WTC11 (cell line): Measurements from ENCODE around the gene ZNRF1. TPM values are rescaled to one million over a fixed set of nuclear protein-coding genes. Genes with fewer than 3 reads are reported as not detected.

Experiments
- ATAC-seq: fragments of 200-7000 bp; cut with Tn5 transposase; 2 replicates; pipeline ENCODE4 v1.10.0; 2021; ENCODE audit warnings: mild to moderate bottlenecking, moderate library complexity
- CTCF ChIA-PET: fragments of 300-600 bp; sonication (Branson Sonifier 250); formaldehyde crosslinking; loops from one replicate; lab custom pipeline; 2021; ENCODE audit warnings: antibody characterized with exemption; lab: Charles Lee
- POLR2A ChIA-PET: fragments of 350-600 bp; sonication (Branson Sonifier 250); formaldehyde crosslinking; loops from one replicate; lab custom pipeline; 2021; ENCODE audit warnings: antibody characterized with exemption; lab: Charles Lee
- DNase-seq: peaks from one replicate; pipeline ENCODE4 v3.0.0; 2021; ENCODE audit warnings: low spot score
- H3K27ac Mint-ChIP-seq: 2 replicates; pipeline ENCODE4 v1.8.0; 2021; ENCODE audit warnings: mixed read lengths
- H3K27me3 Mint-ChIP-seq: 2 replicates; pipeline ENCODE4 v1.8.0; 2021; ENCODE audit warnings: low read depth, mild to moderate bottlenecking, moderate library complexity, mixed read lengths
- H3K36me3 Mint-ChIP-seq: 2 replicates; pipeline ENCODE4 v1.8.0; 2021; ENCODE audit warnings: mixed read lengths
- H3K4me1 Mint-ChIP-seq: 2 replicates; pipeline ENCODE4 v1.8.0; 2022; ENCODE audit warnings: mixed read lengths
- H3K4me3 Mint-ChIP-seq: 2 replicates; pipeline ENCODE4 v1.8.0; 2021; ENCODE audit warnings: mild to moderate bottlenecking, moderate library complexity, mixed read lengths
- H3K9me3 Mint-ChIP-seq: 2 replicates; pipeline ENCODE4 v1.8.0; 2021; ENCODE audit warnings: mixed read lengths
- ELF4 ChIP-seq: sonication (generic); formaldehyde crosslinking; IDR thresholded peaks from 2 replicates; pipeline ENCODE4 v1.8.1; 2022; ENCODE audit warnings: low read depth, mild to moderate bottlenecking, moderate library complexity, missing genetic modification reagents
- FOXJ3 ChIP-seq: sonication (generic); formaldehyde crosslinking; IDR thresholded peaks from 2 replicates; pipeline ENCODE4 v1.9.0; 2021; ENCODE audit warnings: missing genetic modification reagents, mild to moderate bottlenecking, borderline replicate concordance
- HMGA2 ChIP-seq: fragments of 250-450 bp; sonication (Bioruptor Pico); IDR thresholded peaks from 2 replicates; pipeline ENCODE4 v1.4.0; 2021; ENCODE audit warnings: mild to moderate bottlenecking, moderate library complexity
- NFE2L1 ChIP-seq: sonication (generic); formaldehyde crosslinking; IDR thresholded peaks from 2 replicates; pipeline ENCODE4 v1.8.1; 2023; ENCODE audit warnings: missing genetic modification reagents
- SOX15 ChIP-seq: fragments of 250-450 bp; sonication (Bioruptor Pico); IDR thresholded peaks from 2 replicates; pipeline ENCODE4 v1.9.0; 2021; ENCODE audit warnings: mild to moderate bottlenecking
- ZNF263 ChIP-seq: sonication (generic); formaldehyde crosslinking; IDR thresholded peaks from 2 replicates; pipeline ENCODE4 v1.8.1; 2022; ENCODE audit warnings: low read depth, mild to moderate bottlenecking, moderate library complexity, missing genetic modification reagents
- total RNA-seq: library from RNA; stranded (reverse); gene quantifications from 3 replicates; pipeline ENCODE4 v1.2.3, GENCODE V29; 2021
- TF ChIP-seq, protein P1 (sequence below): sonication (generic); formaldehyde crosslinking; IDR thresholded peaks from 2 replicates; pipeline ENCODE4 v1.8.1; 2023; ENCODE audit warnings: mild to moderate bottlenecking, missing genetic modification reagents, borderline replicate concordance
- TF ChIP-seq, protein P2 (sequence below): fragments of 200-600 bp; IDR thresholded peaks from 2 replicates; pipeline ENCODE4 v1.8.0; 2022; ENCODE audit warnings: antibody characterized with exemption
- TF ChIP-seq, protein P3 (sequence below): fragments of 250-450 bp; sonication (Bioruptor Pico); IDR thresholded peaks from 2 replicates; pipeline ENCODE4 v1.9.0; 2021; ENCODE audit warnings: moderate library complexity, mild to moderate bottlenecking, inconsistent platforms, borderline replicate concordance
- TF ChIP-seq, protein P4 (sequence below): sonication (generic); formaldehyde crosslinking; conservative IDR thresholded peaks from 2 replicates; pipeline ENCODE4 v1.8.1; 2022; ENCODE audit warnings: mild to moderate bottlenecking, missing genetic modification reagents
- TF ChIP-seq, protein P5 (sequence below): sonication (generic); formaldehyde crosslinking; IDR thresholded peaks from 2 replicates; pipeline ENCODE4 v1.8.1; 2023; ENCODE audit warnings: mild to moderate bottlenecking, missing genetic modification reagents, moderate library complexity
- TF ChIP-seq, protein P6 (sequence below): sonication (generic); formaldehyde crosslinking; IDR thresholded peaks from 2 replicates; pipeline ENCODE4 v1.8.1; 2022; ENCODE audit warnings: low read depth, mild to moderate bottlenecking, moderate library complexity, missing genetic modification reagents, borderline replicate concordance
- TF ChIP-seq, protein P7 (sequence below): sonication (generic); formaldehyde crosslinking; IDR thresholded peaks from 2 replicates; pipeline ENCODE4 v1.8.1; 2022; ENCODE audit warnings: low read depth, missing genetic modification reagents, borderline replicate concordance
- TF ChIP-seq, protein P8 (sequence below): sonication (generic); formaldehyde crosslinking; IDR thresholded peaks from 2 replicates; pipeline ENCODE4 v1.8.1; 2022; ENCODE audit warnings: missing genetic modification reagents, borderline replicate concordance

Gene ZNRF1
- total RNA-seq, 1 experiment from 2014 or later, result 47.6 TPM

DNA sequence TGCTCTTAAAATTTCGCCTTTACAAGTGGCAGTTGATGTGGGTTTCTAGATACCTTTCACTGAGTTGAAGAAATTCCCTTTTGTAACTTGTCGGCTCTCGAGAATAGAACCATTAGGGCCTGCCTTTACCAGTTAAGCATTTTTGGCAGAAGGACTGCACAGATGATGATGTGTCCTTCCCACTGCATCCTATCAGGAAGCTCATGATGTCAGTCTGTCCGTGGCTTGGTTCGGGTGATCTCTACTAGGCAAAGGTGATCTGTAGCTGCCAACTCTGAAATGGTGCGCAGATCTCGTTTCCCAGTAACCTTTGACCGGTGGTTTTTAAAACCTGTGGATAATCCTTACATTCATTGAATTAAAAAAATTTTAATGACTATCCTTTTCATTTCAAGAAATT, 49.7 kb downstream of the ZNRF1 start:
- Mint-ChIP-seq H3K36me3 (peaks cover 2% of the 10 kb centered on the region; the same call in 1 of the 2 replicates), H3K4me1 (peaks cover 11% of the 10 kb centered on the region), H3K27ac (0 out of 2 replicates have a peak overlapping the region, but pooled peaks have one; percentile 36), H3K4me3 (no peak overlapping the region), H3K27me3 (no peaks in the 10 kb centered on the region)
- POLR2A ChIA-PET, result no interaction called here
- CTCF ChIA-PET, result interaction anchor here (1.0 kb wide), 1 partner anchor 50 kb away, joined by 3 read pairs; the partner anchor contains the start of gene ZNRF1
- TF ChIP-seq SOX15 (CRISPR knock-in tag), result no peak
- TF ChIP-seq, protein P1, sequence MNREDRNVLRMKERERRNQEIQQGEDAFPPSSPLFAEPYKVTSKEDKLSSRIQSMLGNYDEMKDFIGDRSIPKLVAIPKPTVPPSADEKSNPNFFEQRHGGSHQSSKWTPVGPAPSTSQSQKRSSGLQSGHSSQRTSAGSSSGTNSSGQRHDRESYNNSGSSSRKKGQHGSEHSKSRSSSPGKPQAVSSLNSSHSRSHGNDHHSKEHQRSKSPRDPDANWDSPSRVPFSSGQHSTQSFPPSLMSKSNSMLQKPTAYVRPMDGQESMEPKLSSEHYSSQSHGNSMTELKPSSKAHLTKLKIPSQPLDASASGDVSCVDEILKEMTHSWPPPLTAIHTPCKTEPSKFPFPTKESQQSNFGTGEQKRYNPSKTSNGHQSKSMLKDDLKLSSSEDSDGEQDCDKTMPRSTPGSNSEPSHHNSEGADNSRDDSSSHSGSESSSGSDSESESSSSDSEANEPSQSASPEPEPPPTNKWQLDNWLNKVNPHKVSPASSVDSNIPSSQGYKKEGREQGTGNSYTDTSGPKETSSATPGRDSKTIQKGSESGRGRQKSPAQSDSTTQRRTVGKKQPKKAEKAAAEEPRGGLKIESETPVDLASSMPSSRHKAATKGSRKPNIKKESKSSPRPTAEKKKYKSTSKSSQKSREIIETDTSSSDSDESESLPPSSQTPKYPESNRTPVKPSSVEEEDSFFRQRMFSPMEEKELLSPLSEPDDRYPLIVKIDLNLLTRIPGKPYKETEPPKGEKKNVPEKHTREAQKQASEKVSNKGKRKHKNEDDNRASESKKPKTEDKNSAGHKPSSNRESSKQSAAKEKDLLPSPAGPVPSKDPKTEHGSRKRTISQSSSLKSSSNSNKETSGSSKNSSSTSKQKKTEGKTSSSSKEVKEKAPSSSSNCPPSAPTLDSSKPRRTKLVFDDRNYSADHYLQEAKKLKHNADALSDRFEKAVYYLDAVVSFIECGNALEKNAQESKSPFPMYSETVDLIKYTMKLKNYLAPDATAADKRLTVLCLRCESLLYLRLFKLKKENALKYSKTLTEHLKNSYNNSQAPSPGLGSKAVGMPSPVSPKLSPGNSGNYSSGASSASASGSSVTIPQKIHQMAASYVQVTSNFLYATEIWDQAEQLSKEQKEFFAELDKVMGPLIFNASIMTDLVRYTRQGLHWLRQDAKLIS, result no peak
- TF ChIP-seq, protein P2, sequence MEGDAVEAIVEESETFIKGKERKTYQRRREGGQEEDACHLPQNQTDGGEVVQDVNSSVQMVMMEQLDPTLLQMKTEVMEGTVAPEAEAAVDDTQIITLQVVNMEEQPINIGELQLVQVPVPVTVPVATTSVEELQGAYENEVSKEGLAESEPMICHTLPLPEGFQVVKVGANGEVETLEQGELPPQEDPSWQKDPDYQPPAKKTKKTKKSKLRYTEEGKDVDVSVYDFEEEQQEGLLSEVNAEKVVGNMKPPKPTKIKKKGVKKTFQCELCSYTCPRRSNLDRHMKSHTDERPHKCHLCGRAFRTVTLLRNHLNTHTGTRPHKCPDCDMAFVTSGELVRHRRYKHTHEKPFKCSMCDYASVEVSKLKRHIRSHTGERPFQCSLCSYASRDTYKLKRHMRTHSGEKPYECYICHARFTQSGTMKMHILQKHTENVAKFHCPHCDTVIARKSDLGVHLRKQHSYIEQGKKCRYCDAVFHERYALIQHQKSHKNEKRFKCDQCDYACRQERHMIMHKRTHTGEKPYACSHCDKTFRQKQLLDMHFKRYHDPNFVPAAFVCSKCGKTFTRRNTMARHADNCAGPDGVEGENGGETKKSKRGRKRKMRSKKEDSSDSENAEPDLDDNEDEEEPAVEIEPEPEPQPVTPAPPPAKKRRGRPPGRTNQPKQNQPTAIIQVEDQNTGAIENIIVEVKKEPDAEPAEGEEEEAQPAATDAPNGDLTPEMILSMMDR, result no peak
- no peak for TF ChIP-seq NFE2L1 (CRISPR knock-in tag)
- no peak for TF ChIP-seq HMGA2 (CRISPR knock-in tag)
- TF ChIP-seq, protein P3, sequence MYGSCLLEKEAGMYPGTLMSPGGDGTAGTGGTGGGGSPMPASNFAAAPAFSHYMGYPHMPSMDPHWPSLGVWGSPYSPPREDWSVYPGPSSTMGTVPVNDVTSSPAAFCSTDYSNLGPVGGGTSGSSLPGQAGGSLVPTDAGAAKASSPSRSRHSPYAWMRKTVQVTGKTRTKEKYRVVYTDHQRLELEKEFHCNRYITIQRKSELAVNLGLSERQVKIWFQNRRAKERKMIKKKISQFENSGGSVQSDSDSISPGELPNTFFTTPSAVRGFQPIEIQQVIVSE, result no peak
- TF ChIP-seq, protein P4, sequence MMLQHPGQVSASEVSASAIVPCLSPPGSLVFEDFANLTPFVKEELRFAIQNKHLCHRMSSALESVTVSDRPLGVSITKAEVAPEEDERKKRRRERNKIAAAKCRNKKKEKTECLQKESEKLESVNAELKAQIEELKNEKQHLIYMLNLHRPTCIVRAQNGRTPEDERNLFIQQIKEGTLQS, result no peak
- no peak for TF ChIP-seq FOXJ3 (CRISPR knock-in tag)
- TF ChIP-seq, protein P5, sequence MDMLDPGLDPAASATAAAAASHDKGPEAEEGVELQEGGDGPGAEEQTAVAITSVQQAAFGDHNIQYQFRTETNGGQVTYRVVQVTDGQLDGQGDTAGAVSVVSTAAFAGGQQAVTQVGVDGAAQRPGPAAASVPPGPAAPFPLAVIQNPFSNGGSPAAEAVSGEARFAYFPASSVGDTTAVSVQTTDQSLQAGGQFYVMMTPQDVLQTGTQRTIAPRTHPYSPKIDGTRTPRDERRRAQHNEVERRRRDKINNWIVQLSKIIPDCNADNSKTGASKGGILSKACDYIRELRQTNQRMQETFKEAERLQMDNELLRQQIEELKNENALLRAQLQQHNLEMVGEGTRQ, result no peak
- TF ChIP-seq, protein P6, sequence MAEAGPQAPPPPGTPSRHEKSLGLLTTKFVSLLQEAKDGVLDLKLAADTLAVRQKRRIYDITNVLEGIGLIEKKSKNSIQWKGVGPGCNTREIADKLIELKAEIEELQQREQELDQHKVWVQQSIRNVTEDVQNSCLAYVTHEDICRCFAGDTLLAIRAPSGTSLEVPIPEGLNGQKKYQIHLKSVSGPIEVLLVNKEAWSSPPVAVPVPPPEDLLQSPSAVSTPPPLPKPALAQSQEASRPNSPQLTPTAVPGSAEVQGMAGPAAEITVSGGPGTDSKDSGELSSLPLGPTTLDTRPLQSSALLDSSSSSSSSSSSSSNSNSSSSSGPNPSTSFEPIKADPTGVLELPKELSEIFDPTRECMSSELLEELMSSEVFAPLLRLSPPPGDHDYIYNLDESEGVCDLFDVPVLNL (CRISPR knock-in tag), result no peak
- no peak for TF ChIP-seq ZNF263 (CRISPR knock-in tag)
- TF ChIP-seq, protein P7, sequence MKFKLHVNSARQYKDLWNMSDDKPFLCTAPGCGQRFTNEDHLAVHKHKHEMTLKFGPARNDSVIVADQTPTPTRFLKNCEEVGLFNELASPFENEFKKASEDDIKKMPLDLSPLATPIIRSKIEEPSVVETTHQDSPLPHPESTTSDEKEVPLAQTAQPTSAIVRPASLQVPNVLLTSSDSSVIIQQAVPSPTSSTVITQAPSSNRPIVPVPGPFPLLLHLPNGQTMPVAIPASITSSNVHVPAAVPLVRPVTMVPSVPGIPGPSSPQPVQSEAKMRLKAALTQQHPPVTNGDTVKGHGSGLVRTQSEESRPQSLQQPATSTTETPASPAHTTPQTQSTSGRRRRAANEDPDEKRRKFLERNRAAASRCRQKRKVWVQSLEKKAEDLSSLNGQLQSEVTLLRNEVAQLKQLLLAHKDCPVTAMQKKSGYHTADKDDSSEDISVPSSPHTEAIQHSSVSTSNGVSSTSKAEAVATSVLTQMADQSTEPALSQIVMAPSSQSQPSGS, result no peak
- TF ChIP-seq, protein P8, sequence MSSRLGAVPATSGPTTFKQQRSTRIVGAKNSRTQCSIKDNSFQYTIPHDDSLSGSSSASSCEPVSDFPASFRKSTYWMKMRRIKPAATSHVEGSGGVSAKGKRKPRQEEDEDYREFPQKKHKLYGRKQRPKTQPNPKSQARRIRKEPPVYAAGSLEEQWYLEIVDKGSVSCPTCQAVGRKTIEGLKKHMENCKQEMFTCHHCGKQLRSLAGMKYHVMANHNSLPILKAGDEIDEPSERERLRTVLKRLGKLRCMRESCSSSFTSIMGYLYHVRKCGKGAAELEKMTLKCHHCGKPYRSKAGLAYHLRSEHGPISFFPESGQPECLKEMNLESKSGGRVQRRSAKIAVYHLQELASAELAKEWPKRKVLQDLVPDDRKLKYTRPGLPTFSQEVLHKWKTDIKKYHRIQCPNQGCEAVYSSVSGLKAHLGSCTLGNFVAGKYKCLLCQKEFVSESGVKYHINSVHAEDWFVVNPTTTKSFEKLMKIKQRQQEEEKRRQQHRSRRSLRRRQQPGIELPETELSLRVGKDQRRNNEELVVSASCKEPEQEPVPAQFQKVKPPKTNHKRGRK (CRISPR knock-in tag), result no peak
- no peak for TF ChIP-seq ELF4 (CRISPR knock-in tag)
- TF ChIP-seq, all 79 proteins: peak for 0
- ATAC-seq (no peak), DNase-seq (no peak)
- H3K9me3 Mint-ChIP-seq, result 0 out of 2 replicates have a peak, but pooled peaks cover 6% of the 10 kb centered on the region
